Smooth muscle cell (in vitro differentiated cells): ENCODE data around the gene ZNF768. TPM values are rescaled to one million over a fixed set of nuclear protein-coding genes. Genes with fewer than 3 reads are reported as not detected.

Experiments used
- DNase-seq: peaks from one replicate; lab custom pipeline; 2025; ENCODE audit not compliant: unreplicated experiment; lab: John Stamatoyannopoulos, UW
- H2AFZ ChIP-seq: fragments of 200-600 bp; sonication (generic); 2 replicates; pipeline ENCODE4 v1.6.0; 2016; ENCODE audit warnings: antibody characterized with exemption, low read depth, mild to moderate bottlenecking
- H3F3A ChIP-seq: fragments of 200-600 bp; sonication (generic); 2 replicates; pipeline ENCODE4 v1.6.0; 2017; ENCODE audit warnings: antibody characterized with exemption, low read depth
- H3K27ac ChIP-seq: fragments of 200-600 bp; sonication (generic); 2 replicates; pipeline ENCODE4 v1.5.1; 2016; ENCODE audit warnings: low read depth, mild to moderate bottlenecking
- H3K27me3 ChIP-seq: fragments of 200-600 bp; sonication (generic); 2 replicates; pipeline ENCODE4 v1.6.1; 2016; ENCODE audit warnings: low read depth, mild to moderate bottlenecking
- H3K36me3 ChIP-seq: fragments of 200-600 bp; sonication (generic); 2 replicates; pipeline ENCODE4 v1.5.1; 2016; ENCODE audit warnings: low read depth
- H3K4me1 ChIP-seq: fragments of 200-600 bp; sonication (generic); 2 replicates; pipeline ENCODE4 v1.5.1; 2016; ENCODE audit warnings: low read depth
- H3K4me2 ChIP-seq: fragments of 200-600 bp; sonication (generic); 2 replicates; pipeline ENCODE4 v1.6.0; 2016; ENCODE audit warnings: mild to moderate bottlenecking
- H3K4me3 ChIP-seq: fragments of 200-600 bp; sonication (generic); 2 replicates; pipeline ENCODE4 v1.5.1; 2016; ENCODE audit warnings: mild to moderate bottlenecking
- H3K79me2 ChIP-seq: fragments of 200-600 bp; sonication (generic); 2 replicates; pipeline ENCODE4 v1.6.0; 2016; ENCODE audit warnings: low read depth, mild to moderate bottlenecking
- H3K9ac ChIP-seq: fragments of 200-600 bp; sonication (generic); 2 replicates; pipeline ENCODE4 v1.6.0; 2016; ENCODE audit warnings: low read depth
- H3K9me3 ChIP-seq: fragments of 200-600 bp; sonication (generic); replicated peaks from 2 replicates; pipeline ENCODE4 v1.5.1; 2016; ENCODE audit warnings: low read depth
- H4K20me1 ChIP-seq: fragments of 200-600 bp; sonication (generic); 2 replicates; pipeline ENCODE4 v1.6.0; 2016; ENCODE audit warnings: low read depth
- CTCF ChIP-seq: fragments of 200-600 bp; sonication (generic); IDR thresholded peaks from 2 replicates; pipeline ENCODE4 v1.5.1; 2017; ENCODE audit warnings: borderline replicate concordance, mild to moderate bottlenecking, antibody characterized with exemption; ENCODE audit not compliant: insufficient read depth, poor library complexity, severe bottlenecking
- WGBS: methylation state at CpG from one replicate; pipeline ENCODE4 v1.1.7; 2016; ENCODE audit warnings: low lambda C conversion rate; 5-methylcytosine and 5-hydroxymethylcytosine counted together
- polyA plus RNA-seq: library from polyadenylated mRNA; unstranded; fragments of >200 nt; fragmentation: Nextera tagmentation; extraction: Ambion mirVana; gene quantifications from 2 replicates; pipeline ENCODE4 v1.2.1, GENCODE V29; 2016
- total RNA-seq: library from RNA; depleted of rRNA; stranded (reverse); fragments of >200 nt; gene quantifications from 2 replicates; pipeline ENCODE4 v1.2.3, GENCODE V29; 2014

The ZNF768 gene
- total and polyA plus RNA-seq, 2 experiments from 2014 or later: 15.4 to 18.6 TPM

GRCh38 chr16:30488764-30489605, 37.4 kb downstream of the ZNF768 start:
- Histone ChIP-seq H4K20me1 (no peaks in the 10 kb centered on the region), H3K4me2 (no peak overlapping the region), H2AFZ (no peak overlapping the region), H3K9ac (no peak overlapping the region), H3K79me2 (no peaks in the 10 kb centered on the region), H3K27me3 (no peaks in the 10 kb centered on the region), H3K4me1 (no peaks in the 10 kb centered on the region), H3K4me3 (no peak overlapping the region), H3K9me3 (no peaks in the 10 kb centered on the region), H3K36me3 (no peaks in the 10 kb centered on the region), H3F3A (no peaks in the 10 kb centered on the region), H3K27ac (no peak overlapping the region)
- DNase-seq: no peak
- WGBS: 63% methylated on average over 11 of the region's 11 CpGs
- TF ChIP-seq CTCF: no peak

DNA sequence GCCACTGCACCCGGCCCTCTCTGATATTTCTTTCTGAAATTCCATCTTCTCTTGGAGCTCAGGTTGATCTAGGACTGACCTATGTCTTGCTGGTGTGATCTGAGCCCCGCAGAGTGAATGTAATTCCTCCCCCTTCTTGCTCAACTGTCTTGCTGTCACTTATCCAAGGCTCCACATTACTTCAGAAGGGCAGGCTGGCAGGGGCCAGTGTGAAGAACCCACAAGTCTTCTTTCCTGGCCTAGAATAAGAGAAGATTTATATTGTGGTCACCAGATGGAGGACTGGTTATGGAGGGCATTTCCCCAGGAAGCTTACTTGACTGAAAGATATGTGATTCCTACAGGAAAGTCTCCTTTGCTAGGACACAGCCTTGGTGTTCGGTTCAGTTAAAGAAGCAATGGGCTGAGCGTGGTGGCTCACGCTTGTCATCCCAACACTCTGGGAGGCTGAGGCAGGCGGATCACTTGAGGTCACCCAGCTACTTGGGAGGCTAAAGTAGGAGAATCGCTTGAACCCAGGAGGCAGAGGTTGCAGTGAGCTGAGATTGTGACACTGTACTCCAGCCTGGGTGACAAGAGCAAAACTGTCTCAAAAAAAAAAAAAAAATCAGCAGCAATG, 40.4 kb downstream of the ZNF768 start:
- Histone ChIP-seq H3K79me2 (no peaks in the 10 kb centered on the region), H3K27me3 (peaks cover 9% of the 10 kb centered on the region), H3K4me1 (no peaks in the 10 kb centered on the region), H3K27ac (no peak overlapping the region), H3K4me3 (no peak overlapping the region), H3K9me3 (no peaks in the 10 kb centered on the region), H3K4me2 (no peak overlapping the region), H3K9ac (no peak overlapping the region), H3K36me3 (no peaks in the 10 kb centered on the region), H4K20me1 (no peaks in the 10 kb centered on the region), H2AFZ (no peak overlapping the region), H3F3A (no peaks in the 10 kb centered on the region)
- no peak for TF ChIP-seq CTCF
- WGBS: 78% methylated on average over 7 of the region's 7 CpGs
- no peak for DNase-seq

DNA sequence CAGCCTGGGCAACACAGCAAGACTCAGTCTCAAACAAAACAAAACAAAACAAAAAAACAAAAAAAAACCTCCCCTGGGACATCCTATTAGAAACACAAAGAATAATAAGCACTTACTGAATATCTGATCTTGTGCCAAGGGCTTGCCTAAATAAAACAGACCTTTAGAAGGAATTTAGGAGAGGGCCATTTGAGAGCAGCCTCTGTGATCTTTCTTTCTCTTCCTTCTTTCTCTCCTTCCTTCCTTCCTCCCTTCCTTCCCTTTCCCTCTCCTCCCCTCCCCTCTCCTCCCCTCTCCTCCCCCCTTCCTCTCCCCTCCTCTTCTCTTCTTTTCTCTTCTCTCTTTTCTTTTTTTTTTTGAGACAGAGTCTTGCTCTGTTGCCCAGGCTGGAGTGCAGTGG, 41.5 kb downstream of the ZNF768 start:
- H3K27ac ChIP-seq: no peak overlapping the region
- H4K20me1 ChIP-seq: no peaks in the 10 kb centered on the region
- no peak for DNase-seq
- no peaks in the 10 kb centered on the region for H3K4me1 ChIP-seq
- no peak for TF ChIP-seq CTCF
- H3K4me2 ChIP-seq: no peak overlapping the region
- H3K9ac ChIP-seq: no peak overlapping the region
- H3F3A ChIP-seq: no peaks in the 10 kb centered on the region
- H3K36me3 ChIP-seq: no peaks in the 10 kb centered on the region
- peaks cover 14% of the 10 kb centered on the region for H3K27me3 ChIP-seq
- no peaks in the 10 kb centered on the region for H3K79me2 ChIP-seq
- no peak overlapping the region for H2AFZ ChIP-seq
- no peaks in the 10 kb centered on the region for H3K9me3 ChIP-seq
- no peak overlapping the region for H3K4me3 ChIP-seq
